HG02885 (cell line): ENCODE data around the gene PABPN1L.

Experiments used
- ATAC-seq: cut with Tn5 transposase; IDR thresholded peaks from one replicate; pipeline ENCODE4 v1.9.1; 2021; ENCODE audit warnings: mild to moderate bottlenecking; ENCODE audit not compliant: unreplicated experiment, poor library complexity

Gene PABPN1L

GRCh38 chr16:88871730-88872416, 5.4 kb upstream of the PABPN1L start:
- no peak for ATAC-seq

DNA sequence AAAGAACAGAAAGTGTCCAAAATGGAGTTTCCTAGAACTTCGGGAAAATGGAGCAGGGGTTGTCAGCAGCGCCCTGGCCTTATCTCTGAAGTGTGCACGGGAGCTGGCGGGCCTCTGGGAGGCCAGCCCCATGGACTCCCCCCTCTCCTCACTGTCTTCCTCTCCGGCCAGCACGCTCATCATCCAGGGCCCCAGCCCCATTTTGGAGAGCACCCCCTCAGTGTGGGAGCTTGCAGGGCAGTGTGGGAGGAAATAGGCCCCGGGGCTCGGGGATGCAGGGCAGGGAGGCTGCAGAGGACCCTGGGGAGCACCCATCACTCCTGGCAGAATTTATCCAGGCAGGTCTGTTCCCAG, 4.9 kb upstream of the PABPN1L start:
- ATAC-seq = no peak

DNA sequence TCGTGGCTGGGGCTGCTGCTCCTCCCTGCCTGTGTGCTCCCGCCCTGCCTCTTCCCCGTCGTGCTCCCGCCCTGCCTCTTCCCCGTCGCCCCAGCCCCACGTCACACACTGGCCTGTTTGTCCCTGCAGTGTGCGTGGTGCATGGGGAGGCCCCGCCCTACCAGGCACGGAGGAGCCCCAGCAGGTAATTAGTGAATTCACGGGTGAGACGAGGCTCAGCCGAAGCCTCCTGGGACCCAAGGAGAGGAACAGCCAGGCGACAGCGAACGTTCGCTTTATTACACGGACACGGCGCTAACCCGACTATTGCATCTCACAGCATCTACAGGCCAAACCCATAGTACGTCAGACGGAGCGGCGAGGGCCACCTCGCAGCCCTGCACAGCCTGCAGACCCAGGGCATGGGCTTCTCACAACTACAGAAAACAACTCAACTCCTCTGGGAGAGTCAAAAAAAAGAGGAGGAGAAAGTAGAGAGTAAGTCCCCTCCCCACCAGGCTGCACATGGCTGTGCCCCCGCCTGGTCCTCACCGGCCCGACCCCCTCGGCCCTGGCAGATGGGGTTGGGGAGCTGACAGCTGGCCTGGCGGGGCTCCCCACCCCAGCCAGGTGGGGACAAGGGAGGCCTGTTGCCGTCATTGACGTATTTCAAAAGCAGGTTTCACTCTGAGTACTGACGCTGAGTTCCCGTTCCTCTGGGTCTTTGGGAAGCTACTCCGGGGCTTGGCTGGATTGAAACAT, 4.3 kb upstream of the PABPN1L start:
- ATAC-seq = no peak

- no peak for ATAC-seq
Measured at GRCh38 chr16:88869673-88869980, 3.2 kb upstream of the PABPN1L start.

GRCh38 chr16:88868974-88869672, 2.7 kb upstream of the PABPN1L start:
- ATAC-seq = no peak

DNA sequence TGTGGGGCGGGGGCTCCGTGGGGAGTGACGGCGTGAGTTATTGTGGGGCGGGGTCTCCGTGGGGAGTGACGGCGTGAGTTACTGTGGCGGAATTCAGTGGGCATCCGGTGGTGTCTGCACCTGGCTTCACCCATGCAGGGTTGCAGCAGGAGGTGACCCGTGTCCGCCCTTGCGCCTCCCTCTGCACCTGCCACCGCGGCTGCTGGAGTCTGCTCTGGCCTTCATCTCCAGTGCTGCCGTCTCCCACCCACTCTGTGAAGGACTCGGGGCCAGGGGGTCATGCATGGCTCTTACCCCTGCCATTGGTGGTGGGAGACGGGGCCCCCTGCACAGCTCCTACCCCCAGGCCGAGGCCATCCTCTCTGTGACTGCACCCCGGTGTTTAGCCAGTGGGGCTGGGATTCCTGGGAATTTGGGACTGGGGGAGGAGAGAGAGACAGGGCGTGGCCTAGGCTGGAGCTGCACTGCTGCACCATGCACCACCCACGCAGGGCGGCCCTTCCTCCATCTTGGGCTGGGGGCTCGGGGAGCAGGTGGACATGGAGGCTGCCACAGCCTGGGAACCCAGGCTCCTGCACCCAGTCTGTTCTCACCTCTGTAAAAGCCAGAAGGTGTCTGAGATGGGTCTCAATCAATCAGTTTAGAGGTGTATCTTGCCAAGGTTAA, 1.3 kb upstream of the PABPN1L start:
- no peak for ATAC-seq

DNA sequence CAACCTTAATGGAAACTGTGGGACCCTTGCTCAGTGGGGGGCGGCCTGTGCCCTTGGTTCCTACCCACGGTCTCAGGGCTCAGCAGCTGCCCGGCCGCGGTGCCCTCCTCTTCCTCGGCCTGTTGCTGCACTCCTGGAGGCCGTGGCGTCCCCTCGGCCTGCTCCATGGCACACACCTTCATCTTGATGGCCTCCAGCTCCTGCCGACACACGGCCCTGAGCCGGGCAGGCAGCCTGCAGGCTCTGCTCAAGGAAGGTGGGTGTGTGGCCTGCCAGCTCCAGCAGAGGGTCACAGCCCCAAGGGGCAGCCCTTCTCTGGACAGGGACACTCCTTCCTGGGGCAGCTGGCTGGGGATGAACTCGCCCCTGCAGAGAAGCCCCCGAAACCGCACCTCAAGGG, 718 bp downstream of the PABPN1L start:
- no peak for ATAC-seq

DNA sequence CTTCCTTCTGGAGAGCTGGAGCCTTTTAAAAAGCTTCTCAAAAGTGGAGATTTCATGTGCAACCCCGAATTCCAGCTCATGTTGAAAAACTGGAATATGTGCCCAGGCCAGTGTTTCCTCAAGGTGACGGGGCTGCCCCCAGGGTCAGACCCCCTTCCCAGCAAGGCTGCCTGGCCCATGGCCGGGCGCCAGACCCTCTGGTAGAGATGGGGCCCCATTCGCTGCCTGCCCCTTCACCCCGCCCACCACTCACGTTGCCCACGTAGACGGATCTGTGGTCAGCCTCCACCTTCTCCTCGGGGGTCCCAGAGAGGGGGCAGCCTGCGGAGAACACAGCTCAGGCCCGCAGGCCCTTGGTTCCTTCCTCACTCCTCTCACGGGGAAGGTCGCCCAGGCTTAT, 1.1 kb downstream of the PABPN1L start:
- ATAC-seq = no peak

DNA sequence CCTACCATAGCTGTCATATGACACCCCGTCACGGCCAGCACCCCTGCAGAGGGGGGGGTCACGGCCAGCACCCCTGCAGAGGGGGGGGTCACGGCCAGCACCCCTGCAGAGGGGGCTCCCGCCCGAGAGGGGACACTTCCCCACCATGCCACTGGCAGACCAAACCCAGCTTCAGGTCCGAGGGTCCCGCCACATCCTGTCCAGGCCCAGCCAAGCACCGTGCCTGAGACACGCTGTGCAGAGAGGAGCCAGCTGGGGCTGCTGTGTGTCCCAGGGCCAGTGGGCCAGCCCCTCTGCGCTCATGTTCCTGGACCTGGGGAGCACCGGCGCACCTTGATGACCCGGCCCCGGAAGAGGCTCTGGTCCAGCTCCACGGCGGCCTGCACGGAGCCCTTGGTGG, 1.9 kb downstream of the PABPN1L start:
- ATAC-seq = no peak

GRCh38 chr16:88864099-88864498, 2.4 kb downstream of the PABPN1L start:
- no peak for ATAC-seq

DNA sequence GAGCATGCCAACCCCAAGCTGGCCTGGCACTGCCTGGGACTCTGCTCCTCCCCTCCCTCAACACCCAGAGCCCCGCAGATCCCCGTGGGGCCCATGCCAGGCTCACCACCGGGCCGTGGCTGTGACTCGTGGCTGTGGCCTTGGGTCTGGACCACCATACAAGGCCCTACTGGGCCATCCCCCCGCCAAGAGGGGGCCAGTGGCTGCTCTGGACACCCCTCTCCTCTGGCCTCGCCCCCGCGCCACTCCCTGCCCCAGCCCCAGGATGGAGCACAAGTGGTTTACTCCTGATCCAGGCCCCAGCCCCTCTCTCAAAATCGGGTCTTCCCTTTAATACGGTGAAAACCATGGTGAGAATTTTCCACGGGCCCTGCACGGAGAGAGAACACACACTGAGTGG, 3.0 kb downstream of the PABPN1L start:
- ATAC-seq = no peak

GRCh38 chr16:88862968-88863367, 3.5 kb downstream of the PABPN1L start:
- no peak for ATAC-seq

DNA sequence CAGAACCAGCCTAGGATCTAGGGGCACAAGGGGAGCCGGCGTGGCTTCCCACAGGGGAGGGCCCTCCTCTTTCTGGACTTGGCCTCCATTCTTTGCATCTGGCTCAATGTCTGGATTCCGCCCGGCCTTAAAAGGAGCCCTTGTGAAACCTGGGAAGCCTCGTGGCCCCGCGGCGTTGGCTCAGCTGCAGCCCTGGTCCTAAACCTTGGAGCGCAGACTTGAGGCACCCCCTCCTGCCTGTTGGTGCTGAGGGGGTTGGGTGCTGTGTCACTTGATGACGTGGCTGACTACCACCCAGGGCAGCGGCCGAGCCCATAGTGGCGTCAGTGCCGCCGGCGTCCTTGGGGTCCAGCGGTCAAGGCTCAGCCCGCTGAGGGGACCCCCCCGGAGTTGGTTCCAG, 5.1 kb downstream of the PABPN1L start:
- ATAC-seq = no peak

DNA sequence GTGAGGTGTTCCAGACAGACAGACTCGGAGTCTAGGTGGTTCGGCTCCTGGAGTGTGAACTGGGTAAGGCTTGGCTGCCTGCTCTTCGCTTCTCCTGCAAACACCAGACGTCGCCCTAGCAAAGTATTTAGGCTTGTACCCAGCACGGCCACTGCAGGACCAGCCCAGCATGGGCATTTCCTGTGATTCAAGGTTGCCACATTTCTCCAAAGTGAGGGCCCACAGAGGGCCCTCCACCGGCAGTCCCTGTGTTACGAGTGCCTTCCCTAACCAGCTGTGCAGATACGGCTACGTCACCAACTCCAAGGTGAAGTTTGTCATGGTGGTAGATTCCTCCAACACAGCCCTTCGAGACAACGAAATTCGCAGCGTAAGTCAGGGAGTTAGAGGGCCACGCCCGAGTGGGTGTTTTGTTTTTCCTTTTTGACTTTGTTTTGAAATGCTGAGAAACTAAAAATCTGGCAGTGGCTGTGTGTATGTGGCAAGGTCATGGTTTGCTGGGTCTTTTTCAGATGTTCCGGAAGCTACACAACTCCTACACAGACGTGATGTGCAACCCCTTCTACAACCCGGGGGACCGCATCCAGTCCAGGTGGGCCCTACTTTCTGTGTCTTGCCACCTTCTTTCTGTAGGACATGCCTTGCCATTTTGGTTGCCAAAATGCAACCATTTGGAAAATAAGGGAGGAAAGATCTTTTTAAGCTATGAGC, 6.9 kb downstream of the PABPN1L start:
- ATAC-seq = no peak

DNA sequence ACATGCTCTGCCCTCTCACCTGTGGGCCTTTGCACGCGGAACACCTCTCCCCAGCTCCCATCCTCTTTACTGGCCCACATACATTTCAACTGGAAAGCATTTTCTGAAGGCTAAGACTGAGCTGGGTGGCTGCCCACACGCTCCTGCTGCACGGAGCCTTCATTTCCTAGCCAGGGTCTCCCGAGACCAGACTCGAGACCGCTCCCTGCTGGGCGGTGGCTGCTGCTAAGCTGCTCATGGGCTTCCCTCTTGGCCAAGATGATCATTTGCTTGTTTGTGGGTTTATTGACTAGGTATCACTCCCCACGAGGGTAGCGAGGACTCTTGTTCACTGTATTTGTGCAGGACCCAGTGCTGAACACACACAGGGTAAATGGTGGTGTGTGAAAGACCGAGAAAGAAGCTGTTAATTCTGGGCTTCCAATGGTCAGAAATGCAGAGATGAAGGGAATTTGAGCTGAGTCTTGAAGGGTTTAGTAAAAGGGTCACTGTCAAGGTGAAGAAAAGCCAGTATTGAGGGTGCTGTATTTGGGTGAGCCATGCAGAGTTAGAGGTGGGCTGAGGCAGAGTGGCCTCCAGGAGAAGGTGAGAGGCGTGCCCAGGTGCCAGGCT, 8.6 kb downstream of the PABPN1L start:
- peak; percentile 40 for ATAC-seq

DNA sequence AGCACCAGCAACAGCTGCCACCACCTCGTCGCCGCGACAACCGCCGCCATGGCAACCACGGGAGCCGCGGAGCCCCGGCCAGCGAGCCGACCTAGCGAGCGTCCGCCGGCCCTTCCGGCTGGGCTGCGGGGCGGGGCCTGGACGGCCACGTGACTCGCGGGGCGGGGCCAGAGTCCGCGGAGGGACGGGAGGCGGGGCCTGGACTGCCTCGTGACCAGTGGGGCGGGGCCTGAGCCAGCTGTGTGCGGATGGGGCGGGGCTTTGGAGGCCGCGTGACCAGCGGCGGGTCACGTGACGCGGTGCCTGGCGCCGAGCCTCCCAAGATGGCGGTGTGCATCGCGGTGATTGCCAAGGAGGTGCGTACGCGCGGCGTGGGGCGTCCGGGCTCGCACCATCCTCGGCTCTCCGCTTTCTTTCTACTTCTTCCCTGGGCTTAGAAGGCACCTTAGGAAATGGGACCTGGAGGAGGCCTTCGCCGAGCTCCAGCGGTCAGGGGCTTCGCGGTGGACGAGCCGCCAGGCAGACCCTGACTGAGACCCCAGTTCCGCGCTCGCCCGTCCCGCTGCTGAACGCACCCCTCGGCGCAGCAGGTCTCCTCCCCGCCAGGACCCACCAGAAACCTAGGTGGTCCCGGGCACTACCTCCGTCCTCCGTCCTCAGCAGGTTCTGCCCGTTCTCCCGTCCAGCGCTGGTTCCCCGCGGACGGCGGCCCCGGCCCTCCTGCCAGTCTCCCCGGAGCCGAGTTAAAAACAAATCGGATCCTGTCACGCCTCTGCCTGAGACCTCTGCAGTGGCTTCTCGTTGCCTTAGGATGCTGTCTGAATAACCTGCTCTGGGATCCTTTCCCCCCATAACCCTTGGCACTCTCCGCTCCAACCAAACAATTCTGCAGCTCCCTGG, 9.4 kb downstream of the PABPN1L start, which contains the start of the genes GALNS and TRAPPC2L:
Gene GALNS (minus strand): TSS at position 120 of the 900 bp plus-strand sequence. CDS start 70 bp downstream, at position 50.
Gene TRAPPC2L (plus strand): TSS at position 300 of the 900 bp plus-strand sequence. CDS start 24 bp downstream, at position 324.
- peak; percentile 87 for ATAC-seq

GRCh38 chr16:88856122-88856827, 10.2 kb downstream of the PABPN1L start:
- ATAC-seq = no peak

- ATAC-seq = no peak
Measured at GRCh38 chr16:88855736-88856121, 10.7 kb downstream of the PABPN1L start.
